ENCODE data around the gene GPC5. TPM values are rescaled to one million over a fixed set of nuclear protein-coding genes. Genes with fewer than 3 reads are reported as not detected.

GPC5 gene
- polyA plus RNA-seq, 2 of the 4 experiments (the other 2 are of a cell fraction), result not detected

DNA sequence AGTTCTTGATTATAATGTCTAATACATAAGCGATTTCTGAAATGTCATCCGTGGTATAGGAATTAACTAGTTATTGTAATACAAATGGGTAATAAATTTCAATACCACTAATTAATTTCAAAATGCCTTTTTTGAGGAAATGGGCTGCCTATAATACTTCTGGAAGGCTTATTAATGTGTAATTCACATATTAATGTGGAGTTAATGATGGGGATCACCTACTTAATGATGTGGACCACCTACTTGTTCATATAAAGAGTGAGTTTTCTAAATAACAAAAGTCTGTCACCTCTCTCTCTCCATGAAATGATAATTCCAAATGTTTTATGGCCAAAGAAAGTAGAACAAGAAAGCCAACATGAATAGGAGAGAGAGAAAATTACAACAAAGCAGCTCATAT, 914.4 kb downstream of the GPC5 start:
- H3K4me2 ChIP-seq, result no peak overlapping the region
- ATAC-seq, result no peak
- DNase-seq (ENCODE audit: low read depth in 1 of 2, low spot score in 1 of 2), result no peak
- no peaks in the 10 kb centered on the region for H3K4me1 ChIP-seq
- no peaks in the 10 kb centered on the region for H3K9me3 ChIP-seq
- WGBS (ENCODE audit: missing lambda C conversion rate), result 7% methylated on average over 2 of the region's 2 CpGs
- no peak overlapping the region for H3K27ac ChIP-seq
- no peak for FAIRE-seq
- POLR2A ChIA-PET, result no interaction called here
- TF ChIP-seq TFCP2L1 (CRISPR knock-in tag; IDR thresholded peaks at IDR 0.05) (no peak), ZSCAN20 (CRISPR knock-in tag; IDR thresholded peaks at IDR 0.05) (no peak), CHD4 (IDR thresholded peaks at IDR 0.05; ENCODE audit: borderline replicate concordance) (no peak), JUN (IDR thresholded peaks at IDR 0.05) (no peak), POLR2AphosphoS2 (conservative IDR thresholded peaks at IDR 0.05; ENCODE audit: low read length) (no peak)
- TF ChIP-seq, protein P1, sequence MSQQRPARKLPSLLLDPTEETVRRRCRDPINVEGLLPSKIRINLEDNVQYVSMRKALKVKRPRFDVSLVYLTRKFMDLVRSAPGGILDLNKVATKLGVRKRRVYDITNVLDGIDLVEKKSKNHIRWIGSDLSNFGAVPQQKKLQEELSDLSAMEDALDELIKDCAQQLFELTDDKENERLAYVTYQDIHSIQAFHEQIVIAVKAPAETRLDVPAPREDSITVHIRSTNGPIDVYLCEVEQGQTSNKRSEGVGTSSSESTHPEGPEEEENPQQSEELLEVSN (IDR thresholded peaks at IDR 0.05; ENCODE audit: borderline replicate concordance, low read depth), result no peak
- H3K4me3 ChIP-seq, result no peak overlapping the region
- CTCF ChIA-PET, result no interaction called here

DNA sequence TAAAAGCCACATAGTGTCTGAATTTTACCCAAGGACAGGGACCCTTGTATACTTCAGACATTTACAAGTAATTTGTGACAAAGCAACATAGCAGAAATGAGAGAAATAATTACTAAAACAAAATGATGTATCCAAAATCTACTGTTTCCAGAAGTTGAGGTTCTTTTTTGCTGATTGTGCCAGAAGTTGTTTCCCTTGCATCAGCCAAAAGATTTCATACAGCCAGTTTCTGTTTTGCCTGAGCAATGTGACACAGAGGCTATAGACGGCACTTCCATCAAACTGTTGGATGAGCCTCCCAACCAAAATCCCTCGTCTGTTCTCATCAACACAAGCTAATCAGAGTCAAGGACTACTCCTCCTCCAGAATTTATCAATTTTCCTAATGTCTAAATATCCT, 915.0 kb downstream of the GPC5 start:
- TF ChIP-seq SREBF2 (IDR thresholded peaks at IDR 0.05), result no peak
- no peak for TF ChIP-seq RCOR1 (IDR thresholded peaks at IDR 0.05; ENCODE audit: low read depth, low read length)
- no peak for TF ChIP-seq ZC3H11A (IDR thresholded peaks at IDR 0.05)
- TF ChIP-seq HEYL (CRISPR knock-in tag; IDR thresholded peaks at IDR 0.05), result no peak
- no peak for TF ChIP-seq FOXS1 (CRISPR knock-in tag; IDR thresholded peaks at IDR 0.05)
- no peak for TF ChIP-seq KDM1A (IDR thresholded peaks at IDR 0.05; ENCODE audit: low read depth)
- TF ChIP-seq EHF (CRISPR knock-in tag; IDR thresholded peaks at IDR 0.05), result no peak
- POLR2A ChIA-PET, result no interaction called here
- H3K9me3 ChIP-seq, result no peaks in the 10 kb centered on the region
- WGBS (ENCODE audit: missing lambda C conversion rate), result 23% methylated on average over 2 of the region's 2 CpGs
- no peak overlapping the region for H3K4me2 ChIP-seq
- DNase-seq (ENCODE audit: low read depth in 1 of 2, low spot score in 1 of 2) (no peak), ATAC-seq (no peak), FAIRE-seq (no peak)
- no peaks in the 10 kb centered on the region for H3K4me1 ChIP-seq
- CTCF ChIA-PET, result no interaction called here
- no peak overlapping the region for H3K27ac ChIP-seq
- no peak overlapping the region for H3K4me3 ChIP-seq

DNA sequence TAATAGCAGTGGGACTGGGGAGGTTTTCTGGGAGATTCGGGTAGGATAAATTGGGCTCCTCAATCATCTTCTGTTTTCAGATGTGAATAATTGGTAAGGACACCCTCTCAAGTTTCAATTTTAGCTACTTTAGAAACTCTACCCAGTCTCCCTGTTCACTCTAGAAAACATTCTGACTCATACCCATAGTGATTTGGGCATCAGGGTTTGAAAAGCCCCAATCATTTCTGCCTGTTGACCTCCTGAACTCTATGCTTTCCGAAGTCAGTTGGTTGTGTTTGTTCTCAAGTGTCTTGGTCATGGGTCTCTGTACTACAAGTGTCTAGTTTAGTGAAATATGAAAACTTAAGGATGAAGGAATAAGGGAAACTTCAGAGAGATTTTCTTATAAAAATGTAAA, 916.8 kb downstream of the GPC5 start:
- TF ChIP-seq, protein P2, sequence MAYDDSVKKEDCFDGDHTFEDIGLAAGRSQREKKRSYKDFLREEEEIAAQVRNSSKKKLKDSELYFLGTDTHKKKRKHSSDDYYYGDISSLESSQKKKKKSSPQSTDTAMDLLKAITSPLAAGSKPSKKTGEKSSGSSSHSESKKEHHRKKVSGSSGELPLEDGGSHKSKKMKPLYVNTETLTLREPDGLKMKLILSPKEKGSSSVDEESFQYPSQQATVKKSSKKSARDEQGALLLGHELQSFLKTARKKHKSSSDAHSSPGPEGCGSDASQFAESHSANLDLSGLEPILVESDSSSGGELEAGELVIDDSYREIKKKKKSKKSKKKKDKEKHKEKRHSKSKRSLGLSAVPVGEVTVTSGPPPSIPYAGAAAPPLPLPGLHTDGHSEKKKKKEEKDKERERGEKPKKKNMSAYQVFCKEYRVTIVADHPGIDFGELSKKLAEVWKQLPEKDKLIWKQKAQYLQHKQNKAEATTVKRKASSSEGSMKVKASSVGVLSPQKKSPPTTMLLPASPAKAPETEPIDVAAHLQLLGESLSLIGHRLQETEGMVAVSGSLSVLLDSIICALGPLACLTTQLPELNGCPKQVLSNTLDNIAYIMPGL (CRISPR knock-in tag; IDR thresholded peaks at IDR 0.05; ENCODE audit: borderline replicate concordance), result no peak
- no peak for TF ChIP-seq NR3C1 (IDR thresholded peaks at IDR 0.05)
- no peak for TF ChIP-seq MAZ (IDR thresholded peaks at IDR 0.05; ENCODE audit: borderline replicate concordance, low read depth, low read length)
- TF ChIP-seq CHD2 (IDR thresholded peaks at IDR 0.05; ENCODE audit: low read length, partially characterized antibody), result no peak
- TF ChIP-seq NPAS2 (CRISPR knock-in tag; IDR thresholded peaks at IDR 0.05; ENCODE audit: borderline replicate concordance), result no peak
- no peak for TF ChIP-seq KDM1A (IDR thresholded peaks at IDR 0.05; ENCODE audit: low read depth)
- no peak for TF ChIP-seq ZNF302 (CRISPR knock-in tag; IDR thresholded peaks at IDR 0.05)
- TF ChIP-seq EHMT2 (IDR thresholded peaks at IDR 0.05; ENCODE audit: low read depth), result no peak
- no peak for TF ChIP-seq TP53 (CRISPR knock-in tag; IDR thresholded peaks at IDR 0.05)
- no peak for TF ChIP-seq SMC3 (IDR thresholded peaks at IDR 0.05)
- no peak for TF ChIP-seq RAD21 (conservative IDR thresholded peaks at IDR 0.05 in 1 of 2, IDR thresholded peaks at IDR 0.05 in 1 of 2)
- Histone ChIP-seq H3K27ac (no peak overlapping the region), H3K4me2 (no peak overlapping the region), H3K4me3 (no peak overlapping the region), H3K4me1 (no peaks in the 10 kb centered on the region), H3K9me3 (no peaks in the 10 kb centered on the region)
- ATAC-seq (no peak), DNase-seq (ENCODE audit: low read depth in 1 of 2, low spot score in 1 of 2) (no peak), FAIRE-seq (no peak)
- ChIA-PET POLR2A (no interaction called here), CTCF (no interaction called here)
- 5% methylated on average over 2 of the region's 2 CpGs for WGBS (ENCODE audit: missing lambda C conversion rate)

All from A549 (cell line).